Lung microvascular endothelial cell (primary cell): ENCODE measurements around the gene GPR85. TPM values are rescaled to one million over a fixed set of nuclear protein-coding genes. Genes with fewer than 3 reads are reported as not detected.
A peak's percentile ranks its signal among the peaks of the same experiment; 100 is the strongest.
"Not testable (repeated sequence)": the region's sequence is repeated elsewhere in the genome, so short reads cannot be mapped to it uniquely, and the experiment has no call there.

Source experiments
- DNase-seq, 2 donors: peaks; one replicate each; pipeline versions ENCODE4 v3.0.0 to v3.0.0-alpha.2; 2010; ENCODE audit warnings: low read depth in 2 of 2
- total RNA-seq: library from RNA; depleted of rRNA; stranded (reverse); fragments of >200 nt; gene quantifications from 2 replicates; pipeline ENCODE4 v1.2.1, GENCODE V29; 2014

Gene GPR85
- total RNA-seq: under 0.01 and 0.20 TPM in 2 replicates

GRCh38 chr7:113086431-113086888 is at the start of gene GPR85:
GPR85 (minus strand) TSS chr7:113086827; CDS start chr7:113084721, 2,106 bp downstream.
- DNase-seq: peak; percentile 42 to 75

GRCh38 chr7:113134025-113134424 is 47.4 kb upstream of the GPR85 start:
- no peak for DNase-seq

- DNase-seq: no peak
Measured at GRCh38 chr7:113131367-113131766, 44.7 kb upstream of the GPR85 start.

GRCh38 chr7:113128031-113128430 is 41.4 kb upstream of the GPR85 start:
- no peak for DNase-seq

GRCh38 chr7:113125728-113126127 is 39.1 kb upstream of the GPR85 start:
- no peak for DNase-seq

GRCh38 chr7:113122744-113123143 is 36.1 kb upstream of the GPR85 start:
- DNase-seq: no peak

GRCh38 chr7:113120647-113121046 is 34.0 kb upstream of the GPR85 start:
- no peak for DNase-seq

GRCh38 chr7:113119429-113119828 is 32.8 kb upstream of the GPR85 start:
- no peak for DNase-seq

GRCh38 chr7:113118074-113118959 is 31.7 kb upstream of the GPR85 start, which contains the start of gene SMIM30:
SMIM30 (minus strand) TSS chr7:113118554; CDS start chr7:113117578, 976 bp downstream.
- DNase-seq: peak; percentile 92 to 93

GRCh38 chr7:113117374-113117774 is 30.7 kb upstream of the GPR85 start:
- not testable (repeated sequence) for DNase-seq

GRCh38 chr7:113113912-113114311 is 27.3 kb upstream of the GPR85 start:
- DNase-seq: peak in 1 of 2 donors; percentile 1

GRCh38 chr7:113109718-113110117 is 23.1 kb upstream of the GPR85 start:
- no peak for DNase-seq

- no peak for DNase-seq
Measured at GRCh38 chr7:113100121-113100603, 13.5 kb upstream of the GPR85 start.

- DNase-seq: no peak
Measured at GRCh38 chr7:113099284-113099919, 12.8 kb upstream of the GPR85 start.

GRCh38 chr7:113094517-113095249 is 8.1 kb upstream of the GPR85 start:
- DNase-seq: no peak

GRCh38 chr7:113093561-113093960 is 6.9 kb upstream of the GPR85 start:
- no peak for DNase-seq

- DNase-seq: no peak
Measured at GRCh38 chr7:113092762-113093161, 6.1 kb upstream of the GPR85 start.

GRCh38 chr7:113087071-113087998 is 708 bp upstream of the GPR85 start:
- peak; percentile 52 to 87 for DNase-seq

- DNase-seq: peak in 1 of 2 donors; percentile 2
Measured at GRCh38 chr7:113085781-113086390, 741 bp downstream of the GPR85 start.
